OCI-LY7 (cell line): ENCODE measurements around the gene SLC25A5. TPM values are rescaled to one million over a fixed set of nuclear protein-coding genes. Genes with fewer than 3 reads are reported as not detected.
A peak's percentile ranks its signal among the peaks of the same experiment; 100 is the strongest.
"Not testable (repeated sequence)": the region's sequence is repeated elsewhere in the genome, so short reads cannot be mapped to it uniquely, and the experiment has no call there.

Source experiments
- BruUV-seq: library from RNA; stranded (reverse); fragments of 400-500 nt; replicated peaks from 2 replicates; lab custom pipeline; 2021; lab: Mats Ljungman, UMichigan
- CTCF ChIA-PET: fragments of 300-600 bp; sonication (Branson Sonifier 250); formaldehyde crosslinking; loops from one replicate; lab custom pipeline; 2022; ENCODE audit warnings: antibody characterized with exemption; ENCODE audit not compliant: unreplicated experiment; lab: Charles Lee
- POLR2A ChIA-PET: fragments of 300-600 bp; sonication (Branson Sonifier 250); formaldehyde crosslinking; loops from one replicate; lab custom pipeline; 2022; ENCODE audit warnings: antibody characterized with exemption; lab: Charles Lee
- DNase-seq: peaks from one replicate; pipeline ENCODE4 v3.0.0-alpha.2; 2015; ENCODE audit warnings: low spot score
- H2AFZ ChIP-seq: fragments of 200-600 bp; sonication (generic), shearing (Covaris generic); 2 replicates; pipeline ENCODE4 v1.6.1; 2014; ENCODE audit warnings: mild to moderate bottlenecking, antibody characterized with exemption, low read length, moderate library complexity
- H3K27ac ChIP-seq: fragments of 200-600 bp; sonication (generic); 2 replicates; pipeline ENCODE4 v1.5.1; 2014; ENCODE audit warnings: mixed run types, low read depth, mild to moderate bottlenecking, moderate library complexity, low read length, inconsistent platforms; ENCODE audit not compliant: poor library complexity, severe bottlenecking
- H3K36me3 ChIP-seq: fragments of 200-600 bp; sonication (generic); 2 replicates; pipeline ENCODE4 v1.6.1; 2014; ENCODE audit warnings: mild to moderate bottlenecking, antibody characterized with exemption, low read length, moderate library complexity, mixed read lengths; ENCODE audit not compliant: insufficient read depth
- H3K4me1 ChIP-seq: fragments of 200-600 bp; sonication (generic); 2 replicates; pipeline ENCODE4 v1.5.1; 2014; ENCODE audit warnings: mild to moderate bottlenecking, low read length; ENCODE audit not compliant: insufficient read depth, poor library complexity, severe bottlenecking
- H3K4me2 ChIP-seq: fragments of 200-600 bp; sonication (generic); 2 replicates; pipeline ENCODE4 v1.6.1; 2014; ENCODE audit warnings: mild to moderate bottlenecking, low read length
- H3K4me3 ChIP-seq: fragments of 200-600 bp; sonication (generic); 2 replicates; pipeline ENCODE4 v1.5.1; 2014; ENCODE audit warnings: mild to moderate bottlenecking, low read depth, low read length; ENCODE audit not compliant: poor library complexity, severe bottlenecking
- H3K79me2 ChIP-seq: fragments of 200-600 bp; sonication (generic); 2 replicates; pipeline ENCODE4 v1.6.1; 2016; ENCODE audit warnings: low read depth, mild to moderate bottlenecking, low read length, moderate library complexity, mixed read lengths; ENCODE audit not compliant: insufficient read depth
- H3K9me2 ChIP-seq: fragments of 200-600 bp; sonication (generic); 2 replicates; pipeline ENCODE4 v1.6.1; 2016; ENCODE audit warnings: mild to moderate bottlenecking, low read length, mixed read lengths; ENCODE audit not compliant: insufficient read depth
- H3K9me3 ChIP-seq: fragments of 200-600 bp; sonication (generic); 2 replicates; pipeline ENCODE4 v1.6.1; 2014; ENCODE audit warnings: mild to moderate bottlenecking, mixed run types, low read length, mixed read lengths
- H4K20me1 ChIP-seq: fragments of 200-600 bp; sonication (generic); 2 replicates; pipeline ENCODE4 v1.6.1; 2014; ENCODE audit warnings: mild to moderate bottlenecking, antibody characterized with exemption, low read length, moderate library complexity, mixed read lengths; ENCODE audit not compliant: insufficient read depth
- EZH2phosphoT487 ChIP-seq: fragments of 200-600 bp; sonication (generic); IDR thresholded peaks from 2 replicates; pipeline ENCODE4 v1.6.1; 2018; ENCODE audit warnings: low read depth, borderline replicate concordance, mild to moderate bottlenecking, mixed run types, antibody characterized with exemption, low read length, moderate library complexity, mixed read lengths
- intact Hi-C: fragments of 100-400 bp; cut with micrococcal nuclease; formaldehyde crosslinking; loops from one replicate; pipeline ENCODE4 v1.10.0; 2022; ENCODE audit not compliant: unreplicated experiment
- total RNA-seq, 2 experiments: library from RNA; depleted of rRNA in 1 of 2; stranded (reverse); fragments of >200 nt in 1 of 2; shearing (Covaris generic) in 1 of 2; gene quantifications; 2 replicates each; pipeline ENCODE4 v1.2.3, GENCODE V29; 2014 to 2022
- TF ChIP-seq, protein P1 (sequence below): fragments of 200-600 bp; sonication (generic); conservative IDR thresholded peaks from 2 replicates; pipeline ENCODE4 v1.5.1; 2014; ENCODE audit warnings: mild to moderate bottlenecking, antibody characterized with exemption, low read length, moderate library complexity, mixed read lengths

SLC25A5 gene
- total RNA-seq, 2 experiments from 2014 or later: 231 to 525 TPM

GRCh38 chrX:119482481-119483480, 14.5 kb downstream of the SLC25A5 start:
- H3K9me3 ChIP-seq: no peaks in the 10 kb centered on the region
- no TSS peak for BruUV-seq
- no peaks in the 10 kb centered on the region for H4K20me1 ChIP-seq
- intact Hi-C loops: no loop called here
- no peaks in the 10 kb centered on the region for H3K79me2 ChIP-seq
- TF ChIP-seq, protein P1, sequence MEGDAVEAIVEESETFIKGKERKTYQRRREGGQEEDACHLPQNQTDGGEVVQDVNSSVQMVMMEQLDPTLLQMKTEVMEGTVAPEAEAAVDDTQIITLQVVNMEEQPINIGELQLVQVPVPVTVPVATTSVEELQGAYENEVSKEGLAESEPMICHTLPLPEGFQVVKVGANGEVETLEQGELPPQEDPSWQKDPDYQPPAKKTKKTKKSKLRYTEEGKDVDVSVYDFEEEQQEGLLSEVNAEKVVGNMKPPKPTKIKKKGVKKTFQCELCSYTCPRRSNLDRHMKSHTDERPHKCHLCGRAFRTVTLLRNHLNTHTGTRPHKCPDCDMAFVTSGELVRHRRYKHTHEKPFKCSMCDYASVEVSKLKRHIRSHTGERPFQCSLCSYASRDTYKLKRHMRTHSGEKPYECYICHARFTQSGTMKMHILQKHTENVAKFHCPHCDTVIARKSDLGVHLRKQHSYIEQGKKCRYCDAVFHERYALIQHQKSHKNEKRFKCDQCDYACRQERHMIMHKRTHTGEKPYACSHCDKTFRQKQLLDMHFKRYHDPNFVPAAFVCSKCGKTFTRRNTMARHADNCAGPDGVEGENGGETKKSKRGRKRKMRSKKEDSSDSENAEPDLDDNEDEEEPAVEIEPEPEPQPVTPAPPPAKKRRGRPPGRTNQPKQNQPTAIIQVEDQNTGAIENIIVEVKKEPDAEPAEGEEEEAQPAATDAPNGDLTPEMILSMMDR: peak; percentile 62
- no peak for TF ChIP-seq EZH2phosphoT487
- H3K4me1 ChIP-seq: peaks cover 11% of the 10 kb centered on the region
- ChIA-PET POLR2A (interaction anchor here (0.6 kb wide), 1 partner anchor 9 kb away, joined by 3 read pairs; no protein-coding TSS in a partner anchor), CTCF (no interaction called here)
- H2AFZ ChIP-seq: no peak overlapping the region
- no peak overlapping the region for H3K27ac ChIP-seq
- peak overlapping the region; percentile 20; the same call in 1 of the 2 replicates for H3K4me2 ChIP-seq
- H3K36me3 ChIP-seq: no peaks in the 10 kb centered on the region
- H3K9me2 ChIP-seq: no peaks in the 10 kb centered on the region
- DNase-seq: no peak
- H3K4me3 ChIP-seq: no peak overlapping the region

DNA sequence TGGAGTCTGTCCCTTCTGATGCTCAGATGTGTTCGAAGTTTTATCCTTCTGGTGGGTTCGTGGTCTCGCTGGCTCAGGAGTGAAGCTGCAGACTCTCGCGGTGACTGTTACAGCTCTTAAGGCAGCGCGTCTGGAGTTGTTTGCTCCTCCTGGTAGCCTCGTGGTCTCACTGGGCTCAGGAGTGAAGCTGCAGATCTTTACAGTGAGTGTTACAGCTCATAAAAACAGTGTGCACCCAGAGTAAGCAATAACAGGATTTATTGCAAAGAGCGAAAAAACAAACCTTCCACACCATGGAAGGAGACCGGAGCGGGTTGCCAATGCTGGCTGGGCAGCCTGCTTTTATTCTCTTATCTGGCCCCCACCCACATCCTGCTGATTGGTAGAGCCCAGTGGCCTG, 18.5 kb downstream of the SLC25A5 start:
- H3K79me2 ChIP-seq: no peaks in the 10 kb centered on the region
- no peaks in the 10 kb centered on the region for H3K9me3 ChIP-seq
- H2AFZ ChIP-seq: no peak overlapping the region
- CTCF ChIA-PET: no interaction called here
- DNase-seq: no peak
- POLR2A ChIA-PET: no interaction called here
- no TSS peak for BruUV-seq
- H3K9me2 ChIP-seq: no peaks in the 10 kb centered on the region
- H3K36me3 ChIP-seq: no peaks in the 10 kb centered on the region
- TF ChIP-seq EZH2phosphoT487: no peak
- TF ChIP-seq, protein P1: no peak
- no peak overlapping the region for H3K4me2 ChIP-seq
- intact Hi-C loops: no loop called here
- H3K27ac ChIP-seq: no peak overlapping the region
- H3K4me1 ChIP-seq: peaks cover 8% of the 10 kb centered on the region
- H4K20me1 ChIP-seq: no peaks in the 10 kb centered on the region
- no peak overlapping the region for H3K4me3 ChIP-seq

DNA sequence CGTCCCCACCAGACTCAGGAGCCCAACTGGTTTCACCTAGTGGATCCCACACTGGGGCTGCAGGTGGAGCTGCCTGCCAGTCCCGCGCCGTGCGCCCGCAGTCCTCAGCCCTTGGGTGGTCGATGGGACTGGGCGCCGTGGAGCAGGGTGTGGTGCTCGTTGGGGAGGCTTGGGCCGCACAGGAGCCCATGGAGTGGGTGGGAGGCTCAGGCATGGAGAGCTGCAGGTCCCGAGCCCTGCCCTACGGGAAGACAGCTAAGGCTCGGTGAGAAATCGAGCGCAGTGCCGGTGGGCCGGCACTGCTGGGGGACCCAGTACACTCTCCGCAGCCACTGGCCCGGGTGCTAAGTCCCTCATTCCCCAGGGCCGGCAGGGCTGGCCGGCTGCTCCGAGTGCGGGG, 19.5 kb downstream of the SLC25A5 start:
- H3K9me2 ChIP-seq, H3K79me2 ChIP-seq, CTCF ChIA-PET, H3K27ac ChIP-seq, H3K4me3 ChIP-seq, BruUV-seq, H3K4me2 ChIP-seq, intact Hi-C loops, POLR2A ChIA-PET, H4K20me1 ChIP-seq, H3K9me3 ChIP-seq, H3K36me3 ChIP-seq, H2AFZ ChIP-seq, H3K4me1 ChIP-seq, DNase-seq: not testable (repeated sequence)
